Thyroid gland (tissue), 4 donors: ENCODE data around the gene GAGE12D.
"Not testable (repeated sequence)": the region's sequence is repeated elsewhere in the genome, so short reads cannot be mapped to it uniquely, and the experiment has no call there.

Source experiments
- CTCF ChIP-seq, 6 experiments: fragments of 200-600 bp in 3 of 6; fragments of 450-650 bp in 3 of 6; sonication (generic) in 3 of 6; IDR thresholded peaks; one replicate each; pipeline ENCODE4 v1.5.1; 2016 to 2019; ENCODE audit warnings: antibody characterized with exemption in 6 of 6, mild to moderate bottlenecking in 2 of 6, inconsistent platforms in 1 of 6, moderate library complexity in 1 of 6
- POLR2A ChIP-seq, 2 donors: fragments of 450-650 bp; IDR thresholded peaks; one replicate each; pipeline ENCODE4 v1.6.1; 2017; ENCODE audit warnings: antibody characterized with exemption in 2 of 2, mild to moderate bottlenecking in 2 of 2, moderate library complexity in 1 of 2

- not testable (repeated sequence) for TF ChIP-seq CTCF, POLR2A (IDR thresholded peaks at IDR 0.05)
Measured at GRCh38 chrX:49589196-49589595, 47.7 kb downstream of the GAGE12D start, which contains the start of gene GAGE2A.
